HFFc6 (cell line): Measurements from ENCODE around the gene SAMD14. TPM values are rescaled to one million over a fixed set of nuclear protein-coding genes. Genes with fewer than 3 reads are reported as not detected.

Source experiments
- DNase-seq: peaks from one replicate; pipeline ENCODE4 v3.0.0-alpha.2; 2018
- H3K27ac Mint-ChIP-seq: 2 replicates; pipeline ENCODE4 v1.8.0; 2020; ENCODE audit warnings: mild to moderate bottlenecking, mixed read lengths
- H3K27me3 Mint-ChIP-seq: 2 replicates; pipeline ENCODE4 v1.8.0; 2021; ENCODE audit warnings: mild to moderate bottlenecking, moderate library complexity, mixed read lengths; ENCODE audit not compliant: insufficient read depth
- H3K36me3 Mint-ChIP-seq: 2 replicates; pipeline ENCODE4 v1.8.0; 2021; ENCODE audit warnings: low read depth, mixed read lengths
- H3K4me1 Mint-ChIP-seq: 2 replicates; pipeline ENCODE4 v1.8.0; 2020; ENCODE audit warnings: low read depth, mixed read lengths
- H3K4me3 Mint-ChIP-seq: 2 replicates; pipeline ENCODE4 v1.8.0; 2020; ENCODE audit warnings: mild to moderate bottlenecking, moderate library complexity, mixed read lengths
- H3K9me3 Mint-ChIP-seq: 2 replicates; pipeline ENCODE4 v1.8.0; 2020; ENCODE audit warnings: mild to moderate bottlenecking, mixed read lengths
- total RNA-seq, 6 experiments: library from RNA; stranded (reverse); fragmentation: NEBNext Ultra II Directional; extraction: Animal tissue kit (Norgen Biotek cat#: 25700); gene quantifications; 2 replicates in 1 of 6; 3 replicates in 5 of 6; pipeline ENCODE4 v1.2.3, GENCODE V29; 2021
- TF ChIP-seq, protein P1 (sequence below): fragments of 200-600 bp; sonication (generic); IDR thresholded peaks from 2 replicates; pipeline ENCODE4 v1.5.0; 2021; ENCODE audit warnings: antibody characterized with exemption, mild to moderate bottlenecking

The SAMD14 gene
- total RNA-seq, 6 experiments from 2014 or later = 4.3 to 14.1 (median 11.4) TPM

DNA sequence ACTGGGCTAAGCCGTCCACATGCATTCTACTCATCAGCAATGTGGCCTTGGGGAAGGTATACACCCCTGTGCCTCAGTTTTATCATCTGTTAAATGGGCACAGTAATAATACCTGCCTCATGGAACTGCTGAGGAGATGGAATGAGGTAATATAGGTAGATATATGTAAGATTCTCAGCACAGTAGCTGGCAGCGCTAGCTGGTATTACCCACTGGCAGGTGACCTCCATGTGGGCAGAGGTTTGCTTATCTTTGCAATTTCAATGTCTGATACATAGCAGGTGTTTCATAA, 34.7 kb upstream of the SAMD14 start:
- no peak for DNase-seq
- Mint-ChIP-seq H3K36me3 (no peaks in the 10 kb centered on the region), H3K9me3 (no peaks in the 10 kb centered on the region), H3K4me3 (no peak overlapping the region), H3K4me1 (peaks cover 28% of the 10 kb centered on the region), H3K27me3 (peaks cover 26% of the 10 kb centered on the region), H3K27ac (no peak overlapping the region)
- TF ChIP-seq, protein P1, sequence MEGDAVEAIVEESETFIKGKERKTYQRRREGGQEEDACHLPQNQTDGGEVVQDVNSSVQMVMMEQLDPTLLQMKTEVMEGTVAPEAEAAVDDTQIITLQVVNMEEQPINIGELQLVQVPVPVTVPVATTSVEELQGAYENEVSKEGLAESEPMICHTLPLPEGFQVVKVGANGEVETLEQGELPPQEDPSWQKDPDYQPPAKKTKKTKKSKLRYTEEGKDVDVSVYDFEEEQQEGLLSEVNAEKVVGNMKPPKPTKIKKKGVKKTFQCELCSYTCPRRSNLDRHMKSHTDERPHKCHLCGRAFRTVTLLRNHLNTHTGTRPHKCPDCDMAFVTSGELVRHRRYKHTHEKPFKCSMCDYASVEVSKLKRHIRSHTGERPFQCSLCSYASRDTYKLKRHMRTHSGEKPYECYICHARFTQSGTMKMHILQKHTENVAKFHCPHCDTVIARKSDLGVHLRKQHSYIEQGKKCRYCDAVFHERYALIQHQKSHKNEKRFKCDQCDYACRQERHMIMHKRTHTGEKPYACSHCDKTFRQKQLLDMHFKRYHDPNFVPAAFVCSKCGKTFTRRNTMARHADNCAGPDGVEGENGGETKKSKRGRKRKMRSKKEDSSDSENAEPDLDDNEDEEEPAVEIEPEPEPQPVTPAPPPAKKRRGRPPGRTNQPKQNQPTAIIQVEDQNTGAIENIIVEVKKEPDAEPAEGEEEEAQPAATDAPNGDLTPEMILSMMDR = no peak

DNA sequence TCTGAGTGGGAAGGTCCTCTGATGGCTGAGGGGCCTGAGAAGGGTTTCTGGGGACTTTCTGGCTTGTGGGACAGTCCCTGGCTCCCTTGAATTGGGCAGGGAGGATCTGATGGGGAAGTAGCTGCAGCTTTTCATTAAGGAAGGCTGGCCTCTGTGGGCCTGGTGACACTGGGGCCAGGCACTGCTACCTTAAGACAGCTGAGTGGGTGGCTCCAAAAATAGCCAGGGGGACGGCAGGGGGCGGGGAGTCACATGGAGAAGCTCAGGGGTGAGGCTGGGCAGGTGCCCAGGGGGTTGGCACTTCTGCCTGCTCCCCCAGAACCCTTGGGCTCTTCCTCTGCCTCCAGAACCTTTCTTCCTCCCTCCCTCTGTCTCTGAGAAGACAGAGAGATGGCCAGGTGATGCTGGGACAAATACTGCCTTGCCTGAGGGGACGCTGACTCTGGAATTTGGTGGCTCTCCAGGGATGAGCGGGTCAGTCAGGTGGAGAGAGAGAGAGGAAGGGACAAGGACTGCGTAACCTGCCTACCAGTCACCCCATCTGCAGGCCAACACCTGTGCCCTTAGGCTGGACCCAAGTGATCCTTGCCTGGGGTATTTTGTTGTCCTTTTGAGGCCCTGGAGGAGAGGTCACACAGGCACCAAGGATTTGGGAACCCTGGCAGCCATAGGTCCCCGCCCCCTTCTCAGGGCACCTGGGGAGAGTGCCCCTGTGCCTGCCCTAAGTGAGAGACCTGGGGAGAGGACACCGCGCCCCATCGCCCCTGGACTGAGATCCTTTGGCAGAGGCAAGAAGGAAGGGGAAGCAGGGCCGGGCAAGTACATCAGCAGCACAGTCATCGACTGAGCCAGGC, 34.1 kb upstream of the SAMD14 start:
- Mint-ChIP-seq H3K9me3 (no peaks in the 10 kb centered on the region), H3K36me3 (no peaks in the 10 kb centered on the region), H3K4me1 (peaks cover 22% of the 10 kb centered on the region), H3K27ac (no peak overlapping the region), H3K27me3 (peaks cover 22% of the 10 kb centered on the region), H3K4me3 (no peak overlapping the region)
- TF ChIP-seq, protein P1 = no peak
- DNase-seq = no peak

DNA sequence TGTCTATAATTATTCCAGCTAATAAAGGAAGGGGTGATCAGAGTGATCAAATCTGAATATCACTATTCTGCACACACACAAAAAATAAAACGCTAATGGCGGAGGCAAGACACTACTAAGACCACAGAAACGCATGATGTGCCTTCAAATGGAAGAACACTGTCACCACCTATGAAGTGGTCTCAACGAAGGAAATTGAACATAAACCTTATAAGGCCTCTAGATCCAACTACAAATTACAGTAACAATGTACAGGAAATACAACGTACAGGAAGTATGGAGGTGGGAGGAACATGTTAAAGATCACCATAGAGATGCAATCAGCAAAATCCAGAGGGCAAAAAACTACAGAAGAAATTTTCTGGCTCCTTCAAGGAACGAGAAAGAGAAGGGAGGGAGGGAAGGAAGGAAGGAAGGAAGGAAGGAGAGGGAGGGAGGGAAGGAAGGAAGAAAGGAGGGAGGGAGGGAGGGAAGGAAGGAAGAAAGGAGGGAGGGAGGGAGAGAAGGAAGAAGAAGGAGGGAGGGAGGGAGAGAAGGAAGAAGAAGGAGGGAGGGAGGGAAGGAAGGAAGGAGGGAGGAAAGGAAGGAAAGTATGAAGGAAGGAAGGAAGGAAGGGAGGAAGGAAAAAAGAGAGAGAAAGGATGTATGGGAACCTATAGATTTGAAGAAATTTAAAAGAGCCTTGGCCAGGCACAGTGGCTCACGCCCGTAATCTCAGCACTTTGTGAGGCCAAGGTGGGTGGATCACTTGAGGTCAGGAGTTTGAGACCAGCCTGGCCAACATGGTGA, 32.7 kb upstream of the SAMD14 start:
- Mint-ChIP-seq H3K27me3 (peaks cover 8% of the 10 kb centered on the region), H3K4me3 (no peak overlapping the region), H3K36me3 (no peaks in the 10 kb centered on the region), H3K27ac (no peak overlapping the region), H3K9me3 (no peaks in the 10 kb centered on the region), H3K4me1 (peaks cover 16% of the 10 kb centered on the region)
- no peak for DNase-seq
- TF ChIP-seq, protein P1 = no peak

DNA sequence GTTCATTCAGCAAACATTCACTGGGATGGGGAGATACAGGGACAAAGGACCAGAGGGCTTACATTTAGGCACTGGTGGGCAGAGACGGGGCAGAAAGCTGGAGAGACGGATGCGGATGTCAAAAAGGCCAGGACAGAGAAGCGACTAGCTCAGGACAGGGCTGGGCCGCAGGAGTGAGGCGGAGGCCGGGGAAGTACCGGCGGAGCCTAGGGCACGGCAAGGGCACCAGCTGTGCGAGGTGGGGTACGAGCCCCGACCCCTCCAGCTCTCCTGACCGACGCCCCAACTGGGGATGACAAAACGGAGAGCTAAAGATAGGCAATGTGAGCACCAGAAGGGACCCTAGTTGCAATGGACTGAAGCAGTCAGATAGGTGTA, 31.9 kb upstream of the SAMD14 start:
- H3K27ac Mint-ChIP-seq = peak overlapping the region; percentile 72
- peaks cover 6% of the 10 kb centered on the region for H3K27me3 Mint-ChIP-seq
- no peak for DNase-seq
- no peaks in the 10 kb centered on the region for H3K36me3 Mint-ChIP-seq
- TF ChIP-seq, protein P1 = no peak
- no peaks in the 10 kb centered on the region for H3K9me3 Mint-ChIP-seq
- H3K4me1 Mint-ChIP-seq = peaks cover 16% of the 10 kb centered on the region
- peak overlapping the region; percentile 88 for H3K4me3 Mint-ChIP-seq

DNA sequence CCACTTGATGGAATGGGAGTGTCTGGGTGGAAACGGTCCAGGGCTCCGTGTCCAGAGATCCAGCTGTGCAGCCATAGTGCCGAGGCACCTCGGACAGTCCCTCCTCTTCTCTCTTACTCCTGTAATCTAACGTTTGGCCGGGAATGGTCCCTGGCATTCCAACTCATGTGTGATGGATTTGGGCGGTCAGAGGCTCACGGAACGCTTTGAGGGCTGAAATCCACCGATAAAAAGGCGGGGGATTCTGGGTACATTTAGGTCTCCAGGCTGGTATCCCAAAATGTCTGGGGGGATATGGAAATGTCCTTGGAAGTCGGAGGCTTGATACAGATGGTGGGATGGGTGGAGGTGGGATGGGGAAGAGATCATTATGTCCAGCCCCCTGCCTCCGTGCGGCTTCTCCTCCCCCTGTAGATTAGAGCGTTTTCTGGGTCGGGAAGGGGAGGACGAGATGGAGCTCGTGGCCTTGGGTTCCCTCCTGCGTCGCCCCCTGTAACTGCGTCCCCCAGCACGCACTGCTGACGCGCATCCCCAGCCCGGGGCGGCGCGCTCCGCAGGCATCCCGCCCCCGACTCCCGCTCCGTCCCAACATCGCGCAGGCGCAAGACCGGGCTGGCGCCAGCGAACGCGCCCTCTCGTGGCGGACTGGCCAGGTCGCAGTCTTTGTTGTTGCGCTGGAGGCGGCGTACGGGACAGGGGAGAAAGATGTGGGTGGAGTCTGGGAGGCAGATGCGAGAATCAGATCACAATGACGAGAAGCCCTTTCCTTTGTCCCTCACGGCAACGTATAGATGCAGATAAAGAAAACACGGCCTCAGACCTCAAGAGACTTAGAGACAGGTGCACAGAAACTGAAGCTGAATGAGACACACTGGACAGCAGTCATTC, 31.3 kb upstream of the SAMD14 start:
- Mint-ChIP-seq H3K4me1 (peaks cover 16% of the 10 kb centered on the region), H3K9me3 (no peaks in the 10 kb centered on the region), H3K36me3 (no peaks in the 10 kb centered on the region), H3K27ac (peak overlapping the region; percentile 72), H3K4me3 (peak overlapping the region; percentile 88), H3K27me3 (peaks cover 6% of the 10 kb centered on the region)
- TF ChIP-seq, protein P1 = peak; percentile 97
- peak; percentile 87 for DNase-seq
